Mesenteric fat pad (tissue), 1 donor: ENCODE measurements around the gene ZNF333. TPM values are rescaled to one million over a fixed set of nuclear protein-coding genes. Genes with fewer than 3 reads are reported as not detected.
A peak's percentile ranks its signal among the peaks of the same experiment; 100 is the strongest.
"Not testable (repeated sequence)": the region's sequence is repeated elsewhere in the genome, so short reads cannot be mapped to it uniquely, and the experiment has no call there.

ENCODE experiments used
- DNase-seq: peaks from one replicate; pipeline ENCODE4 v3.0.0-alpha.2; 2020; ENCODE audit warnings: low spot score
- total RNA-seq: library from RNA; stranded (reverse); fragmentation: NEBNext Ultra II Directional; extraction: Animal tissue kit (Norgen Biotek cat#: 25700); gene quantifications from one replicate; pipeline ENCODE4 v1.2.1, GENCODE V29; 2021
- donor health status: DM: yes; HTN: yes; CAD: no.

ZNF333 gene
- total RNA-seq, 1 donor from 2014 or later = 23.2 TPM

DNA sequence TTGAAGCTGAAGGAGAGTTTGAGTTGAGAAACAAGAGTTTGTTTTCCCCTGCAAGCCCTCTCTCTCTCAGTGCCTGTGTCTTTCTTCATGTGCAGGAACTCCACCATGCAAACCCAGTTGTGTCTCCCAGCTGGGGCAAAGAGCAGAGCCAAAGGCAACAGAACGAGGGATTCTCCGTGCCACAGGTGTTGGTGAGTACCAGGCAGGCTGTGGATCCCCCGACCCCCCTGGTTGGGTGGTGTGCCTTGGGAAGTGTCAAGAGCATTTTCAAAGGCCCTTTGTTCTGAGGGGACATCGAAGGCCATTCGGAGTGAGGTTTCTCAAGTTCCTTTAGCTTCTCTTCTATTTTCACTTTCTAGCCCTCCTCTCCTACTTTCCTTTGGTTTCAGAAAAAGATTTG lies 5.6 kb downstream of the ZNF333 start:
- peak; percentile 24 for DNase-seq

DNA sequence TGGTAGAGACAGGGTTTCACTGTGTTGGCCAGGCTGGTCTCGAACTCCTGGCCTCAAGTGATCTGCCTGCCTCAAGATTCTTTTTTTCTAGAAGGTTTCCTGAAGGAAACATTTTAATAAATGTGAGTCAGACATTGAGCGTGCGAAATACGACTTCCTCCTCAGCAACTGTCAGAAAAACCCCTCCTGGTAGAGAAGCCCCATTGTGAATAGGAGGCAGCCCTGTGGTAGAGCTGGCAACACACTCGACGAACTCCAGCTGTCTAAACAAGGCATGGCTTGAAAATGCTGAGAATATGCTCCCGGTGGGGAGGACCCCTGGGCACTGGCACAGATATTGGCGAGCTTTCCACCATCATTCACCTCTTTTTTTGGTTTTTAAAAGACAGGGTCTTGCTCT lies 9.8 kb downstream of the ZNF333 start:
- peak; percentile 22 for DNase-seq

DNA sequence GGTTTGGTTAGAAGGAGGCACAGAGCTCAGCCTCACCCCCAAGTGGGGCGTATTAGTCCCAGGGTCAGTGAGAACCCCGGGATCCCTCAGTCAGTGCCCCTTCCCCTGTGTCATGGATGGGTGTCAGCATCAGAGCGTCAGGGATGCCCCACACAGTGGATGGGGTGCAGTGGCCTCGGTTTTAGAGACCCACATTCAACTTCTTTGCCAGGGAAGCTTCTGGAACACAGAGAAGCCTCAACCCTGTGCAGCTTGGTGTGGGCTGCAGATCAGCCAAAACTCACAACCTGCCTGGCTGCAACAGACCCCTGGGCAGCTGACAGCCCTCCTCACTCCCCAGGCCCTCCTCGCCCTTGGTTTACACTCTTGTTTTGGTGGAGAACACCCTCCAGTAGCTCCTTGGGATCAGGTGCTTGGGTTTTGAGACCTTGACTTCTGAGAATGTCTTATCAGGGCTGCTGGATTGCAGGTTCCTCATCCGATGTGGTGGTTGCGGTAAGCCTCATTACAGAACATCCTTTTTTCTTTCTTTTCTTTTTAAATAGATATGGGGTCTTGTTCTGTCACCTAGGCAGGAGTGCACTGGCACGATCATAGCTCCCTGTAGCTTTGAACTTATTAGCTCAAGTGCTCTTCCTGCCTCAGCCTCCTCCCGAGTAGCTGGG lies 11.0 kb downstream of the ZNF333 start:
- DNase-seq = peak; percentile 72

DNA sequence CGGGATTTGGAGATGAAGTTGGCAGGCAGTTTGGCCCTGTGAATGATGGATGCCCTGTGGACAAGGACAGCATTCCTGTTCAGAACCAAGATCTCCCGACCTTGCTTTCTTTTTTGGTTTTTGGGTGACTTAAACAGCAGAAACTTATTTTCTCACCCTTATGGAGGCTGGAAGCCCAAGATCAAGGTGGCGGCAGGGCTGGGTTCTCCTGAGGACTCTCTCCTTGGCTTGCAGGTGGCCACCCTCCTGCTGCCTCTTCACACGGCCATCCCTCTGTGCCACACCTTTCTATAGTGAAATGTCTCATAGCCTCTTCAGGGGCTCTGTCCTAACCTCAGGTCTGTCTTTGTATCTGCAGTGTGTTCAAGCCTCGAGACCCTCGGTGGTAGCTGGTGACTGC lies 14.0 kb downstream of the ZNF333 start:
- peak; percentile 39 for DNase-seq

DNA sequence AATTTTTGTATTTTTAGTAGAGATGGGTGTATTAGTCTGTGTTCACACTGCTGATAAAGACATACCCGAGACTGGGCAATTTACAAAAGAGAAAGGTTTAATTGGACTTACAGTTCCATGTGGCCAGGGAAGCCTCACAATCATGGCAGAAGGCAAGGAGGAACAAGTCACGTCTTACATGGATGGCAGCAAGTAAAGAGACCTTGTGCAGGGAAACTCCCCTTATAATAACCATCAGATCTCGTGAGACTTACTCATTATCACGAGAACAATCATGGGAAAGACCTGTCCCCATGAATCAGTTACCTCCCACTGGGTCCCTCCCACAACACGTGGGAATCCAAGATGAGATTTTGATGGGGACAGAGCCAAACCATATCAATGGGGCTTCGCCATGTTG lies 14.6 kb downstream of the ZNF333 start:
- no peak for DNase-seq

DNA sequence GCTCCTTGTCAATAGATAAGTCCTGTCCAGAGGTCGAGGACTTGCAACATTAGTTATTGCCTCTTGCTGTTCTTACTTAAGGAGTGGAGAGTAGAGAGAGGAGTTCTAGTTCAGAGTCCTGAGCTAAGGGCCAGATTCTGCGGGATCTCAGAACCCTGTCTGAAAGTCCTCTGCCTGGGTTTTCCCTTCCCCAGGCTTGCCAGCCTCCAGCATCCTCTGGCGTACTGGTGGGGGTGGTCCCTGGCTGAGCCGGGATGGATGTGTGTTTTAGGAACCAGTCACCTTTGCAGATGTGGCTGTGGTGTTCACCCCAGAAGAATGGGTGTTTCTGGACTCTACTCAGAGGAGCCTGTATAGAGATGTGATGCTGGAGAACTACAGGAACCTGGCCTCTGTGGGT lies 26.0 kb downstream of the ZNF333 start:
- no peak for DNase-seq

DNA sequence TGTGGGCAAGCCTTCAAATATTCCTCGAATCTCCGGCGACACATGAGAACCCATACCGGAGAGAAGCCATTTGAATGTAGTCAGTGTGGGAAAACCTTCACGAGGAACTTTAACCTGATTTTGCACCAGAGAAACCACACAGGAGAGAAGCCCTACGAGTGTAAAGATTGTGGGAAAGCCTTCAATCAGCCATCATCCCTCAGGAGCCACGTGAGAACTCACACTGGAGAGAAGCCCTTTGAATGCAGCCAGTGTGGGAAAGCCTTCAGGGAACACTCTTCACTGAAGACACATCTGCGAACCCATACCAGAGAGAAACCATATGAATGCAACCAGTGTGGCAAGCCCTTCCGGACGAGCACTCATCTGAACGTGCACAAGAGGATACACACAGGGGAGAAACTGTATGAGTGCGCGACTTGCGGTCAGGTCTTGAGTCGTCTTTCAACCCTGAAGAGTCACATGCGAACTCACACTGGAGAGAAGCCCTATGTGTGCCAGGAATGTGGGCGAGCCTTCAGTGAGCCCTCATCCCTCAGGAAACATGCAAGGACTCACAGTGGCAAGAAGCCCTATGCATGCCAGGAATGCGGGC lies 28.8 kb downstream of the ZNF333 start:
- DNase-seq = no peak

DNA sequence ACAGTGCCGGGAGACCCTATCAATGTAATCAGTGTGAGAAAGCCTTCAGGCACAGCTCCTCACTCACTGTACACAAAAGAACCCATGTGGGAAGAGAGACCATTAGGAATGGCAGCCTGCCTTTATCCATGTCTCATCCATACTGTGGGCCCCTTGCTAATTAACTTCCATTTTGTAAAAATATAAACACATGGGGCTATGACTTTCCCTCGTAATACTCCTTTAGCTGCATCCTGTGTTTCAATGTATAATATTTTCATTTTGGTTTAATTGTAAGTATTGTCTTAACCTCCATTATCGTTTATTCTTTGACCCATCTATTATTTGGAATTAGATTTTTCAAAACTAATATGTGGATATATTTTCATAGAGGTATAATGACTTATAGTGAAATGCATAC lies 29.3 kb downstream of the ZNF333 start:
- DNase-seq = no peak

DNA sequence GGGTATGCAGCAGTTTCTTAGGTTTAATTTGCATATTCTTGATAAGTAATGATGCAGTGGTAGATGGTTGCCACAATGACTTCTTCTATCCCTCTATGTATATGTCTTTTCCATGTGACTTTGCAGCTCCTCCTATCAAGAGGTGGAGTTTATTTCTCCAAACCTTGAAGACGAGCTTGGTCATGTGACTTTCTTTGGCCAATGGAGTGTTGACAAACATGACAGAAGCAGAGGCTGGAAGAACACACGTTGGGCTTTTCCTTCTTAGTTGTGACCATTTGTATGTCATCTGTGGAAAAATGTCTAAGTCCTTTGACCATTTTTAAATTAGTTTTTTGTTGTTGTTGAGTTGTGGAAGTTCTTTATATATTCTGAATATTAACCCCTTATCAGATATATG lies 32.3 kb downstream of the ZNF333 start:
- DNase-seq = no peak

DNA sequence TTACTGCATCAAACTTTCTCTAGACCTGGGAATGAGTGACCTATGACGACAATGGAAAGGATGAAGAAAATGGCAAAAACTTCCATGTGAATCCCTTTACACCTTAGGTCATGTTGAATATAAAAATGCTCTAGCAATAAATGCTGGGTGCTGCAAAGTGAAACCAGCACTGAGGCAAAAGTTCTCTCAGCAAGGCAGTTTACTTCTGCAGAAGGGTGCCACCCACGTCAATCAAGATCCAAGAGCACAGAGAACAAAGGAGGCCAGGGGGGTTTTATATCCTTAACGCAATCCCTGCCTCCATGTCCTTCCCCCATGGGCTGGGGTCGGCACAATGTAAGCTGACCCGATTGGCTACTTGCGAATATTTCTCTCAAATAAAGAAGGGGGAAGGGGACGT lies 38.7 kb downstream of the ZNF333 start:
- no peak for DNase-seq

DNA sequence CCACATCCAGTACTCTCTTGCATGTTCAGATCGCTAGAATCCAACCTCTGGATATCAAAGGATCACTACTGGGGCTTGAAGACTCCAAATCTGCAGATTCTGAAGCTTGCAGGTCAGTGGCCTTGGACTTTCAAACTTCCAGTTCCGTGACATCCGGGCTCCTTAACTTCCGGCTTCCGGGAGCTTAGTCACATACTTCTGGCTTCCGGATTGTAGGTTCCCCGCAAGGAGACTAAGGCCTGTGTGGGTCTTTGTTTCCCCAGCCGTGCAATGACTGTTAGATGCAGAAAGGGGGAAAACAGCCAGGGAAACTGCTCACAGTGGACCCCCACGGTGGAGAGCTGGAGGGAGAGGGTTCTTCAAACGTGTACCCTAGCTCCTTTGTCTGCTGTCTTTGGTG lies 41.4 kb downstream of the ZNF333 start:
- DNase-seq = no peak

DNA sequence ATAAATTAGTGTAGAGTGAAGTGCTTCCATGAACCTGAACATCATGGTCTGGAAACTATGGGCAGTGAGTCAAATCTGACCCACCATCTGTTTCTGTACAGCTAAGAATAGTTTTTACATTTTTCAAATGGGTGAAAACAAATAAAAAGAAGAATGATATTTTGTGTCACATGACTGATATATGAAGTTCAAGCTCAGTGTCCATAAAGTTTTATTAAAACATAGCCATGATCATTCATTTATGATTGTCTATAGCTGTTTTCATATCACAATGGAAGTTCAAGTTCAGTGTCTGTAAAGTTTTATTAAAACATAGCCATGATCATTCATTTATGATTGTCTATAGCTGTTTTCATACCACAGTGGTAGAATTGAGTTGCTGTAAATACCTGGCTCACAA lies 42.7 kb downstream of the ZNF333 start:
- no peak for DNase-seq

DNA sequence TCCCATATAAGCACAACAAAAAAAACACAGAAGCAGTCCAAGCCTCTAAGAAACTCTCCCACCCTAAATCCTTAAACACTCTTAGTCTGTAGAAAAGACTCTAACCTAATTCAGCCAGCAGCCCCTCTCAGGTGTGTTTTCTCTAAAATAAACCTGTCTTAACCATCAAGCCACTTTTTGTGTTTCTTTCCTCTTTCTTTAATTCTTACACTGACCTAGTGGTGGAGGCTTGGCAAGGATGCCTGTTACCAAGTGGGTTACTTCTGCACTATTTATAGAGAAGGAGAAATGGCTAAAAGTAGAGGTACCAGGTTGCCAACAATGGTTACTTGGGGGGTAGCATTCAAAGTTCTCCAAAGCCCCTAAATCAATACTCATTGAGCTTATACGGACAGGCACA lies 43.7 kb downstream of the ZNF333 start:
- DNase-seq = no peak

DNA sequence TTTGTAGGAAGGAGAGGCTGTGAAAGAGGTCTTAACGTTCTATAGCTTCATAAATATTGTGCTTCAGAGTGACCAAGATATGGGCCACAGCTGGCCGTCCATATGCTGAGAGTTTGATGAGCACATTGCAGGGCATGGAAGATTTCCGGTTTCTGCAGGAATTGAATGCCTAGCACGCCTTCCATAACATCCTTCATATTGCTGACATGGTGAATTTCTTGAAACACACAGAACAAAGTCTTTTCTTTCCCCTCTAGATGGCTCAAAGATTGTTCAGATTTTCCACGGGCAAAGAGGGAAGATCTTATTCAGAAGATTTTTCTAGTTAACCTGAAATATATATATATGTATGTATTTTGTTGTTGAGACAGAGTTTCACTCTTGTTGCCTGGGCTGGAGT lies 46.1 kb downstream of the ZNF333 start:
- no peak for DNase-seq

DNA sequence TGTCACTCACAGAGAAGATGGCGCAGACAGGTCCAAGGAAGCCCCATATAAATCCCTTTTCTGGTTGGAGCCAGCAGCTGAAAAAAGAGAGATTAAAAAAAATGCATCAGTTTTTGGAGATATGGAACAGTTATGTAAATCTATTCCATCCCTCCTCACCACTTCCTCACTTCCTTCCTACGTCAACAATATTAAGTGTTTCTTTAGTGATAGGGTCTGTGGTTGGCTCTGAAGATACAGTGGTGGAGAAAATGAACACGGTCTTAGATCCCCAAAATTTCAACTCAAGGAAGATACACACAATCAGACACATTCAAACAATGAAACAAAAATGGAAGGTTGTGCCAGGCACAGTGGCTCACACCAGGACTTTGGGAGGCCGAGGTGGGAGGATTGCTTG lies 57.0 kb downstream of the ZNF333 start:
- DNase-seq = no peak

DNA sequence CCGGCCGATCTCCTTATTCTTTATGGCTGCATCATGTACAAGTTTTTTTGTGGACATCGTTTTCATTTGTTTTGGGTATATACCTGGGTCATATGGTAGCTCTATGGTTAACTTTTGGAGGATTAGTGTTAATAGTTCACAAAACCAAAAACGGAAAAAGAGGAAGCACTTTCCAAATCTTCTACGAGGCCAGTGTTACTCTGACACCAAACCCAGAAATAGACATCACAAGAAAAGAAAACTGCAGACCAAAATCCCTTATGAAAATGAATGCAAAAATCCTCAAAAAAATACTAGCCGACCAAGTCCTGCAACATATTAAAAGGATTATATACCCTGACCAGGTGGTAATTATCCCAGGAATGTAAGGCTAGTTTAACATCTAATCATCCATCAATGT lies 58.8 kb downstream of the ZNF333 start:
- DNase-seq = no peak

DNA sequence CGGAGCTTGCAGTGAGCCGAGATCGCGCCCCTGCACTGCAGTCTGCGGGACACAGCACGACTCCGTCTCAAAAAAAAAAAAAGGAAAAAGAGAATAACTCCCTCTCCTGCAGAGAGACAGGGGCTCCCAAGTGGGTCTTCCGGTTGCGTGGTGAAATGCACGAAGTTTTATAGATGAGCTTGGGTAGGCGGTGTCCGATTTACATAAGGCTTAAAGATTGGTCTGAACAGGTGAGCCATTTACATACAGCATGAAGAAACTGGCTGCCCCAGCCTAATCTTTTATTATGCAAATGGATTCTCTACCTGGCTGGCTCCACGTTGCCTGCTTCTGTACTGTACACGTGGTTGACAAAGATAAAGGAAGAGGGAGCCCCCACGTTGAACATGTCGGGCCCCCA lies 69.0 kb downstream of the ZNF333 start:
- DNase-seq = no peak

DNA sequence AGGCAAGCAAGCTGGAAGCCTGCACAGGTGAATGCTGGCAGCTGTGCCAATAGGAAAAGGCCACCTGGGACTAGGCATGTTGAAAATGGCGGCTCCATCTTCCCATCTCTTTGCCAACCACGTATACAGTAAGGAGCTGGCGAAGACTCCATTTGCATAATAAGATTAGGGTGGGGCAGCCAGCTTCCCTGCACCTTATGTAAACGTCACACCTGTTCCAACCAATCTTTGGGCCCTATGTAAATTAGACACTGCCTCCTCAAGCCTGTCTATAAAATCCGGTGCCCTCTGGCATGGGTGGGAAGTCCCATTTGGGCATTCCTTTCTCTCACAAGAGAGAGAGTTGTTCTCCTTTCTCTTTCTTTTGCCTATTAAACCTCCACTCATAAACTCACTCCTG lies 71.8 kb downstream of the ZNF333 start:
- no peak for DNase-seq

DNA sequence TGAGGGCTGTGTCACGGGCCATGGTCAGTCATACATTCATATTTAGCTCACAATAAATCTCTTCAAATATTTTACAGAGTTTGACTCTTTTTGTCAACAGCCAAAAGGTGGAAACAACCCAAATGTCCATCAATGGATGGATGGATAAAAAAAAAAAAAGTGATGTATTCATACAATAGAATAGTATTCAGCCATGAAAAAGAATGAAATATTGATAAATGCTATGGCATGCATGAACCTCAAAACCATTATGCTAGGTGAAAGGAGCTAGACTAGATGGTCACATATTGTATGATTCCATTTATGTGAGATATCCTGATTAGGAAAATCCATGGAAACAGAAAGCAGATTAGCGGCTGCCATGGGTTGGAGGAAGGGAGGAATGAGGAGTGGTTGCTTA lies 72.3 kb downstream of the ZNF333 start:
- DNase-seq = no peak

DNA sequence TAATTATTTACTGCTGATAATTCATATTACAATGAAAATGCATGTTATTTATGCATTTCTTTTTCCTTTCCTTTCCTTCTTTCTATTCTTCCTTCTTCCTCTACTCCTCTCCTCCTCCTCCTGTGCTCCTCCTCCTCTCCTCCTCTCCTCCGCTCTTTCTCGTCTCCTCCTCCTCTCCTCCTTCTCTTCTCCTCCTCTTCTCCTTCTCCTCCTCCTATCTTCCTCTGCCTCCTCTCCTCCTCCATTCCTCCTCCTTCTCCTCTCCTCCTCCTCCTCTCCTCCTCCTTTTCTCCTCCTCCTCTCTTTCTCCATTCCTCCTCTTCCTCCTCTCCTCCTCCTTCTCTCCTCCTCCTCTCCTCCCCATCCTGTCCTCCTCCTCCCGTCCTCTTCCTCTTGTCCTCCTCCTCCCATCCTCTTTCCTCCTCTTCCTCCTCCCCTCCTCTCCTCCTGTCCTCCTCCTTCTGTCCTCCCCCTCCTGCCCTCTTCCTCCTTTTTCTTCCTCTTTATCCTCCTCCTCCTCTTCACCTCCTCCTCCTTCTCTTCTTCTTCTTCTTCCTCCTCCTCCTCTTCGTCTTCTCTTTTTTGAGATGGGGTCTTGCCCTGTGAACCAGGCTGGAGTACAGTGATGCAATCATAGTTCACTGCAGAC lies 73.8 kb downstream of the ZNF333 start:
- no peak for DNase-seq

DNA sequence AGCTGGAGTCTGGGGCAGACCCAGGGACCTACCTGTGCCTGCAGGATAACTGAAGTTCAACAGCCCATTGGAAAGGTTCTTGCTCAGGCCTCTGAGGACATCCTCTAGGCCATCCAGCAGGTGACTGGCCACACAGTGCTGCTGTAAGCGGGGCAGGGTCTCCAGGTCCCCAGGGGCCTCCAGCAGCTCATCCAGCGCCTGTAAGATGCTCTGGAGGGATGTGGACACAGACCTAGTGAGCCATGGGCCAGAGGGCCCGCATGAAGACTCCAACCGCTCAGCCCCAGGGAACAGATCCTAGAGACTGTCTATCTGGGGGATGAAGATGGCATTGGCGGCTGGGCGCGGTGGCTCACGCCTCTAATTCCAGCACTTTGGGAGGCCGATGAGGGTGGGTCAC lies 74.6 kb downstream of the ZNF333 start:
- no peak for DNase-seq

DNA sequence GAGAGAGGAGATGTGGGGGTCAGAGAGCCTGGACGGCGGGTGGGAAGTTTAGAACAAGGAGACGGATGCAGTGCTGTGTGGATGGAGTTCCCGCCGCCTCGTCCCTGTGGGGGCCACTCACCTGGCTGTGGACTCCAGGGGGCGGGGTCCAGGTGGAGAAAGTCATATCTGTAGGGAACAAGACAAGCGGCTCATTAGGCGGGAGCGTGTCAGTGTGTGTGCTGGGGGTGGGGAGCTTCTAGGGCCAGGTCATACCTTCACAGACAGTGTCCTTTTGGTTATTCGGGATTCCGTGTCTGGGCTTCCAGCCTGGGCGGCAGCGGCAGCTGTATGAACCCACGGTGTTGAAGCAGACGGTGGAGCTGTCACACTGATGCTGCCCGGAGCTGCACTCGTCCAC lies 75.6 kb downstream of the ZNF333 start:
- DNase-seq = not testable (repeated sequence)

DNA sequence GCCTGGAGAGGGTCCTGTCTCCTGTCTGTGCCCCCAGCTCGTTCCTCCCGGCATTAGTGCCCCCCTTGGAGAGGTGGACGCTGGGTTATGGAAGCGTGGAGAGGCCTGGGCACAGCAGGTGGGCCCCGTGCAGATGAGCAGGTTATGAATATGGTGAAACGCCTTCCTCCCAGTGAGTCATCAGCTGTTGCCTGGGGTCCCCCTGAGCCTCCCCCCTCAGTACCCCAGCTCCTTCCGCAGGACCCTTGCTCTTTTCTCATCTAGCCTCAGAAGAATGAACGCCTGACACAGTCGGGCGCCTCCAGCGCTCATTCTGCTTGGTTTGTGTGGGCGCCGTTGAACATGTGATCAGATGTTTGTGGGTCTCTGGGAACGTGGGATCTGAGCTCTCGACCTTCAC lies 76.0 kb downstream of the ZNF333 start:
- DNase-seq = peak; percentile 60
